ENCODE results near the gene ACAA1. TPM values are rescaled to one million over a fixed set of nuclear protein-coding genes. Genes with fewer than 3 reads are reported as not detected.
A peak's percentile ranks its signal among the peaks of the same experiment; 100 is the strongest.

ACAA1 gene
- total and polyA plus RNA-seq, 9 of the 15 experiments (the other 6 are each of a cell fraction or from before 2014, with no cell fraction given) = 4.0 to 88.9 (median 57.2) TPM

GRCh38 chr3:38129058-38129457, 7.9 kb downstream of the ACAA1 start:
- Histone ChIP-seq H3K4me3 (no peak overlapping the region), H3K4me2 (ENCODE audit: insufficient read depth, low read length) (no peak overlapping the region)

More at GRCh38 chr3:38129058-38129457, 7.9 kb downstream of the ACAA1 start:
- no peak for TF ChIP-seq FOXO4 (CRISPR knock-in tag; IDR thresholded peaks at IDR 0.05)
- no peak for TF ChIP-seq BHLHE40 (IDR thresholded peaks at IDR 0.05; ENCODE audit: low read length)
- no peak for TF ChIP-seq E2F1 (CRISPR knock-in tag; IDR thresholded peaks at IDR 0.05)
- no peaks in the 10 kb centered on the region for H3K27me3 ChIP-seq (ENCODE audit: control insufficient read depth in 2 of 2, insufficient read depth in 2 of 2, low read length in 2 of 2)
- H3K9me3 ChIP-seq (replicated peaks; ENCODE audit: control insufficient read depth, insufficient read depth, low read depth, low read length) = no peaks in the 10 kb centered on the region
- BruUV-seq (replicated peaks) = no TSS peak
- WGBS (ENCODE audit: insufficient coverage, low coverage, missing lambda C conversion rate) = 96% methylated on average over 5 of the region's 5 CpGs
- intact Hi-C loops (cut with micrococcal nuclease) (no loop called here), in situ Hi-C loops (cut with MboI) (no loop called here)
- ChIA-PET CTCF (ENCODE audit: low intra/inter-chr PET ratio) (no interaction called here), POLR2A (interaction anchor here (0.6 to 1.8 kb wide), 6 partner anchors 8 to 37 kb away, joined by 3 to 5 read pairs (median 4); partner anchors contain the start of genes ACAA1 and OXSR1)
- H3K79me2 ChIP-seq (ENCODE audit: control insufficient read depth, insufficient read depth, low read length) = no peaks in the 10 kb centered on the region
- H3K9me1 ChIP-seq (ENCODE audit: control insufficient read depth, insufficient read depth, low read length) = no peaks in the 10 kb centered on the region
- H2AFZ ChIP-seq (ENCODE audit: low read depth, low read length) = no peak overlapping the region
- H3K9ac ChIP-seq (ENCODE audit: insufficient read depth in 1 of 2, low read depth in 2 of 2, low read length in 2 of 2) = peak overlapping the region in 1 of 2 experiments; percentile 45; a peak in 2 of 4 replicates
- H3K4me1 ChIP-seq (replicated peaks in 1 of 2; ENCODE audit: control insufficient read depth in 2 of 2, insufficient read depth in 2 of 2, low read length in 2 of 2) = no peaks in the 10 kb centered on the region
- H3K27ac ChIP-seq (ENCODE audit: extremely low read depth, low read depth, low read length) = no peak overlapping the region
- FAIRE-seq (no peak), DNase-seq (ENCODE audit: extremely low read depth in 1 of 4, low spot score in 3 of 4) (no peak), ATAC-seq (no peak)
- peaks cover 97% of the 10 kb centered on the region for H3K36me3 ChIP-seq (ENCODE audit: control insufficient read depth, insufficient read depth, low read length)
- peaks cover 4% of the 10 kb centered on the region; the same call in 1 of the 2 replicates for H4K20me1 ChIP-seq (replicated peaks; ENCODE audit: control insufficient read depth, insufficient read depth, low read length)

Data from K562 (cell line).